ENCODE data around the gene SCML2. TPM values are rescaled to one million over a fixed set of nuclear protein-coding genes. Genes with fewer than 3 reads are reported as not detected.

Gene SCML2
- total and polyA plus RNA-seq, 10 of the 15 experiments (the other 5 are each of a cell fraction or from before 2014, with no cell fraction given), result 1.5 to 4.4 (median 2.6) TPM

DNA sequence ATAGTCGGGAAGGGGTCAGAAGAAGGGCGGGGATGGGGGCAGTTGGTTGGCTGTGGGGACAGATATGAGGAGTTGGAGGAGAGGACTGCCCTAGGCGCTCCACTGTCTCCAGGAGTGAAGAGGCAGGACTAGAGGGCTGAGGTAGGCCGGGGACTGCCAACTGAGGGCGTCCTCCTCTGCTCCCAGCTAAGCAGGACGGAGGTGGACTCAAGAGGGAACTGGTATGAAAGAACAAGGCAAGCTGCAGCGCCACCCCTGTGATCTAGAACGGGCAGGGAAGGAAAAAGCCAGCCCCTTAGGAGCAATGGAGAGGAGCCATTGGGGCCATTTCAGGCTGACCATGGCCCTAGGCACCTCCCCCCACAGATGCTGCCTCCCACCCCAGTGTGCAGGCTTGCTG lies 147.8 kb downstream of the SCML2 start (continued):
- TF ChIP-seq, protein P1, sequence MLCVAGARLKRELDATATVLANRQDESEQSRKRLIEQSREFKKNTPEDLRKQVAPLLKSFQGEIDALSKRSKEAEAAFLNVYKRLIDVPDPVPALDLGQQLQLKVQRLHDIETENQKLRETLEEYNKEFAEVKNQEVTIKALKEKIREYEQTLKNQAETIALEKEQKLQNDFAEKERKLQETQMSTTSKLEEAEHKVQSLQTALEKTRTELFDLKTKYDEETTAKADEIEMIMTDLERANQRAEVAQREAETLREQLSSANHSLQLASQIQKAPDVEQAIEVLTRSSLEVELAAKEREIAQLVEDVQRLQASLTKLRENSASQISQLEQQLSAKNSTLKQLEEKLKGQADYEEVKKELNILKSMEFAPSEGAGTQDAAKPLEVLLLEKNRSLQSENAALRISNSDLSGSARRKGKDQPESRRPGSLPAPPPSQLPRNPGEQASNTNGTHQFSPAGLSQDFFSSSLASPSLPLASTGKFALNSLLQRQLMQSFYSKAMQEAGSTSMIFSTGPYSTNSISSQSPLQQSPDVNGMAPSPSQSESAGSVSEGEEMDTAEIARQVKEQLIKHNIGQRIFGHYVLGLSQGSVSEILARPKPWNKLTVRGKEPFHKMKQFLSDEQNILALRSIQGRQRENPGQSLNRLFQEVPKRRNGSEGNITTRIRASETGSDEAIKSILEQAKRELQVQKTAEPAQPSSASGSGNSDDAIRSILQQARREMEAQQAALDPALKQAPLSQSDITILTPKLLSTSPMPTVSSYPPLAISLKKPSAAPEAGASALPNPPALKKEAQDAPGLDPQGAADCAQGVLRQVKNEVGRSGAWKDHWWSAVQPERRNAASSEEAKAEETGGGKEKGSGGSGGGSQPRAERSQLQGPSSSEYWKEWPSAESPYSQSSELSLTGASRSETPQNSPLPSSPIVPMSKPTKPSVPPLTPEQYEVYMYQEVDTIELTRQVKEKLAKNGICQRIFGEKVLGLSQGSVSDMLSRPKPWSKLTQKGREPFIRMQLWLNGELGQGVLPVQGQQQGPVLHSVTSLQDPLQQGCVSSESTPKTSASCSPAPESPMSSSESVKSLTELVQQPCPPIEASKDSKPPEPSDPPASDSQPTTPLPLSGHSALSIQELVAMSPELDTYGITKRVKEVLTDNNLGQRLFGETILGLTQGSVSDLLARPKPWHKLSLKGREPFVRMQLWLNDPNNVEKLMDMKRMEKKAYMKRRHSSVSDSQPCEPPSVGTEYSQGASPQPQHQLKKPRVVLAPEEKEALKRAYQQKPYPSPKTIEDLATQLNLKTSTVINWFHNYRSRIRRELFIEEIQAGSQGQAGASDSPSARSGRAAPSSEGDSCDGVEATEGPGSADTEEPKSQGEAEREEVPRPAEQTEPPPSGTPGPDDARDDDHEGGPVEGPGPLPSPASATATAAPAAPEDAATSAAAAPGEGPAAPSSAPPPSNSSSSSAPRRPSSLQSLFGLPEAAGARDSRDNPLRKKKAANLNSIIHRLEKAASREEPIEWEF (IDR thresholded peaks at IDR 0.05; ENCODE audit: insufficient replicate concordance, low read depth, low read length), result no peak
- TF ChIP-seq, protein P2, sequence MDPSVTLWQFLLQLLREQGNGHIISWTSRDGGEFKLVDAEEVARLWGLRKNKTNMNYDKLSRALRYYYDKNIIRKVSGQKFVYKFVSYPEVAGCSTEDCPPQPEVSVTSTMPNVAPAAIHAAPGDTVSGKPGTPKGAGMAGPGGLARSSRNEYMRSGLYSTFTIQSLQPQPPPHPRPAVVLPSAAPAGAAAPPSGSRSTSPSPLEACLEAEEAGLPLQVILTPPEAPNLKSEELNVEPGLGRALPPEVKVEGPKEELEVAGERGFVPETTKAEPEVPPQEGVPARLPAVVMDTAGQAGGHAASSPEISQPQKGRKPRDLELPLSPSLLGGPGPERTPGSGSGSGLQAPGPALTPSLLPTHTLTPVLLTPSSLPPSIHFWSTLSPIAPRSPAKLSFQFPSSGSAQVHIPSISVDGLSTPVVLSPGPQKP (IDR thresholded peaks at IDR 0.05; ENCODE audit: low read depth, low read length), result no peak
- TF ChIP-seq GABPA (IDR thresholded peaks at IDR 0.05; ENCODE audit: low read depth) (no peak), EED (IDR thresholded peaks at IDR 0.05; ENCODE audit: low read depth) (no peak), SUZ12 (IDR thresholded peaks at IDR 0.05; ENCODE audit: unreplicated experiment) (no peak), ZNF274 (IDR thresholded peaks at IDR 0.05; ENCODE audit: insufficient read depth, insufficient read length) (no peak), SMC3 (IDR thresholded peaks at IDR 0.05; ENCODE audit: borderline replicate concordance, low read length) (no peak), IKZF1 (conservative IDR thresholded peaks at IDR 0.05) (no peak)
- TF ChIP-seq, protein P3, sequence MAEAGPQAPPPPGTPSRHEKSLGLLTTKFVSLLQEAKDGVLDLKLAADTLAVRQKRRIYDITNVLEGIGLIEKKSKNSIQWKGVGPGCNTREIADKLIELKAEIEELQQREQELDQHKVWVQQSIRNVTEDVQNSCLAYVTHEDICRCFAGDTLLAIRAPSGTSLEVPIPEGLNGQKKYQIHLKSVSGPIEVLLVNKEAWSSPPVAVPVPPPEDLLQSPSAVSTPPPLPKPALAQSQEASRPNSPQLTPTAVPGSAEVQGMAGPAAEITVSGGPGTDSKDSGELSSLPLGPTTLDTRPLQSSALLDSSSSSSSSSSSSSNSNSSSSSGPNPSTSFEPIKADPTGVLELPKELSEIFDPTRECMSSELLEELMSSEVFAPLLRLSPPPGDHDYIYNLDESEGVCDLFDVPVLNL (IDR thresholded peaks at IDR 0.05; ENCODE audit: low read depth, low read length), result no peak
- TF ChIP-seq, protein P4, sequence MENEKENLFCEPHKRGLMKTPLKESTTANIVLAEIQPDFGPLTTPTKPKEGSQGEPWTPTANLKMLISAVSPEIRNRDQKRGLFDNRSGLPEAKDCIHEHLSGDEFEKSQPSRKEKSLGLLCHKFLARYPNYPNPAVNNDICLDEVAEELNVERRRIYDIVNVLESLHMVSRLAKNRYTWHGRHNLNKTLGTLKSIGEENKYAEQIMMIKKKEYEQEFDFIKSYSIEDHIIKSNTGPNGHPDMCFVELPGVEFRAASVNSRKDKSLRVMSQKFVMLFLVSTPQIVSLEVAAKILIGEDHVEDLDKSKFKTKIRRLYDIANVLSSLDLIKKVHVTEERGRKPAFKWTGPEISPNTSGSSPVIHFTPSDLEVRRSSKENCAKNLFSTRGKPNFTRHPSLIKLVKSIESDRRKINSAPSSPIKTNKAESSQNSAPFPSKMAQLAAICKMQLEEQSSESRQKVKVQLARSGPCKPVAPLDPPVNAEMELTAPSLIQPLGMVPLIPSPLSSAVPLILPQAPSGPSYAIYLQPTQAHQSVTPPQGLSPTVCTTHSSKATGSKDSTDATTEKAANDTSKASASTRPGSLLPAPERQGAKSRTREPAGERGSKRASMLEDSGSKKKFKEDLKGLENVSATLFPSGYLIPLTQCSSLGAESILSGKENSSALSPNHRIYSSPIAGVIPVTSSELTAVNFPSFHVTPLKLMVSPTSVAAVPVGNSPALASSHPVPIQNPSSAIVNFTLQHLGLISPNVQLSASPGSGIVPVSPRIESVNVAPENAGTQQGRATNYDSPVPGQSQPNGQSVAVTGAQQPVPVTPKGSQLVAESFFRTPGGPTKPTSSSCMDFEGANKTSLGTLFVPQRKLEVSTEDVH (IDR thresholded peaks at IDR 0.05; ENCODE audit: low read depth, partially characterized antibody), result no peak
- TF ChIP-seq, protein P5, sequence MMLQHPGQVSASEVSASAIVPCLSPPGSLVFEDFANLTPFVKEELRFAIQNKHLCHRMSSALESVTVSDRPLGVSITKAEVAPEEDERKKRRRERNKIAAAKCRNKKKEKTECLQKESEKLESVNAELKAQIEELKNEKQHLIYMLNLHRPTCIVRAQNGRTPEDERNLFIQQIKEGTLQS (IDR thresholded peaks at IDR 0.05; ENCODE audit: borderline replicate concordance, extremely low read depth, low read depth, low read length), result no peak
